Lower lobe of right lung (tissue), 2 donors: ENCODE measurements around the gene APEH. TPM values are rescaled to one million over a fixed set of nuclear protein-coding genes. Genes with fewer than 3 reads are reported as not detected.

Experiments used
- ATAC-seq, 2 donors: fragments of 200-7000 bp; cut with Tn5 transposase; one replicate each; pipeline ENCODE4 v1.9.1; 2020 to 2022; ENCODE audit warnings: mild to moderate bottlenecking in 2 of 2, moderate library complexity in 2 of 2
- DNase-seq: peaks from one replicate; pipeline ENCODE4 v3.0.0-alpha.2; 2020
- H3K27ac ChIP-seq: fragments of 200-600 bp; one replicate; pipeline ENCODE4 v1.8.0; 2022
- H3K27me3 ChIP-seq: fragments of 200-600 bp; one replicate; pipeline ENCODE4 v1.8.0; 2022; ENCODE audit warnings: low read depth
- H3K36me3 ChIP-seq: fragments of 200-600 bp; one replicate; pipeline ENCODE4 v1.8.0; 2022; ENCODE audit warnings: mild to moderate bottlenecking
- H3K4me1 ChIP-seq: fragments of 200-600 bp; one replicate; pipeline ENCODE4 v1.8.0; 2022
- H3K4me3 ChIP-seq: fragments of 200-600 bp; one replicate; pipeline ENCODE4 v1.8.0; 2022; ENCODE audit warnings: mild to moderate bottlenecking
- H3K9me3 ChIP-seq: fragments of 200-600 bp; one replicate; pipeline ENCODE4 v1.8.0; 2022
- CTCF ChIP-seq: fragments of 200-600 bp; IDR thresholded peaks from one replicate; pipeline ENCODE4 v1.8.0; 2022; ENCODE audit warnings: antibody characterized with exemption, mild to moderate bottlenecking
- intact Hi-C: fragments of 100-400 bp; cut with DNase I; formaldehyde crosslinking; loops from one replicate; pipeline ENCODE4 v1.11.0; 2022
- total RNA-seq: library from RNA; stranded (reverse); fragmentation: NEBNext Ultra II Directional; extraction: Animal tissue kit (Norgen Biotek cat#: 25700); gene quantifications from one replicate; pipeline ENCODE4 v1.2.1, GENCODE V29; 2021
- donor health status: DM: no; HTN: yes; CAD: no; lungs with severe emphysema.

The APEH gene
- total RNA-seq, 1 donor from 2014 or later: 83.4 TPM

- Histone ChIP-seq H3K9me3 (no peaks in the 10 kb centered on the region), H3K4me3 (no peak overlapping the region), H3K27ac (no peak overlapping the region), H3K36me3 (no peaks in the 10 kb centered on the region), H3K27me3 (no peaks in the 10 kb centered on the region), H3K4me1 (no peaks in the 10 kb centered on the region)
- intact Hi-C loops: no loop called here
- no peak for TF ChIP-seq CTCF
- DNase-seq (no peak), ATAC-seq (no peak)
These were observed 20.5 kb upstream of the APEH start for GRCh38 chr3:49653621-49654020.

GRCh38 chr3:49654176-49654825, 19.9 kb upstream of the APEH start:
- intact Hi-C loops: no loop called here
- H3K4me3 ChIP-seq: no peak overlapping the region
- DNase-seq: no peak
- no peaks in the 10 kb centered on the region for H3K27me3 ChIP-seq
- ATAC-seq: no peak
- no peaks in the 10 kb centered on the region for H3K4me1 ChIP-seq
- H3K27ac ChIP-seq: no peak overlapping the region
- TF ChIP-seq CTCF: no peak
- H3K9me3 ChIP-seq: no peaks in the 10 kb centered on the region
- H3K36me3 ChIP-seq: no peaks in the 10 kb centered on the region

GRCh38 chr3:49654955-49655556, 19.1 kb upstream of the APEH start:
- Histone ChIP-seq H3K4me1 (no peaks in the 10 kb centered on the region), H3K9me3 (no peaks in the 10 kb centered on the region), H3K27me3 (no peaks in the 10 kb centered on the region), H3K36me3 (no peaks in the 10 kb centered on the region), H3K4me3 (no peak overlapping the region), H3K27ac (no peak overlapping the region)
- no peak for DNase-seq
- no peak for ATAC-seq
- no peak for TF ChIP-seq CTCF
- intact Hi-C loops: no loop called here

- H3K9me3 ChIP-seq: no peaks in the 10 kb centered on the region
- H3K27ac ChIP-seq: no peak overlapping the region
- H3K4me3 ChIP-seq: no peak overlapping the region
- H3K27me3 ChIP-seq: no peaks in the 10 kb centered on the region
- ATAC-seq: no peak
- no peak for TF ChIP-seq CTCF
- DNase-seq: no peak
- H3K4me1 ChIP-seq: no peaks in the 10 kb centered on the region
- no peaks in the 10 kb centered on the region for H3K36me3 ChIP-seq
- intact Hi-C loops: no loop called here
These were observed 18.3 kb upstream of the APEH start for GRCh38 chr3:49655731-49656285.

- no peak for TF ChIP-seq CTCF
- Histone ChIP-seq H3K4me1 (no peaks in the 10 kb centered on the region), H3K27me3 (no peaks in the 10 kb centered on the region), H3K4me3 (no peak overlapping the region), H3K9me3 (no peaks in the 10 kb centered on the region), H3K36me3 (no peaks in the 10 kb centered on the region), H3K27ac (no peak overlapping the region)
- DNase-seq (no peak), ATAC-seq (no peak)
- intact Hi-C loops: no loop called here
These were observed 17.5 kb upstream of the APEH start for GRCh38 chr3:49656541-49657112.
